CD4-positive, alpha-beta T cell (primary cell): ENCODE data around the gene TOP3B. TPM values are rescaled to one million over a fixed set of nuclear protein-coding genes. Genes with fewer than 3 reads are reported as not detected.

Experiments
- ATAC-seq: fragments of 200-7000 bp; cut with Tn5 transposase; one replicate; pipeline ENCODE4 v1.10.0; 2022; ENCODE audit warnings: mild to moderate bottlenecking; ENCODE audit not compliant: poor library complexity
- CTCF ChIA-PET: fragments of 350-600 bp; sonication (Branson Sonifier 250); formaldehyde crosslinking; loops from one replicate; lab custom pipeline; 2021; ENCODE audit warnings: antibody characterized with exemption, inconsistent platforms; lab: Charles Lee
- POLR2A ChIA-PET: fragments of 350-600 bp; sonication (Branson Sonifier 250); formaldehyde crosslinking; loops from one replicate; lab custom pipeline; 2021; ENCODE audit warnings: antibody characterized with exemption, inconsistent platforms; lab: Charles Lee
- DNase-seq, 14 experiments: peaks; one replicate each; pipeline ENCODE4 v3.0.0-alpha.2; 2013 to 2020; ENCODE audit warnings: mixed read lengths in 2 of 14
- H3K27ac ChIP-seq, 2 donors: one replicate each; pipeline versions ENCODE4 v1.5.1 to v1.7.0; 2013; ENCODE audit warnings: low read length in 2 of 2, low read depth in 1 of 2, mild to moderate bottlenecking in 1 of 2
- H3K27me3 ChIP-seq, 2 experiments: 1 replicate in 1 of 2; 2 replicates in 1 of 2; pipeline versions ENCODE4 v1.6.1 to v1.7.0; 2013; ENCODE audit warnings: low read length in 2 of 2, control low read depth in 1 of 2, mild to moderate bottlenecking in 1 of 2, moderate library complexity in 1 of 2; ENCODE audit not compliant: insufficient read depth in 2 of 2, control insufficient read depth in 1 of 2
- H3K36me3 ChIP-seq: one replicate; pipeline ENCODE4 v1.6.1; 2013; ENCODE audit warnings: low read length, control low read depth; ENCODE audit not compliant: insufficient read depth
- H3K4me1 ChIP-seq: one replicate; pipeline ENCODE4 v1.6.1; 2013; ENCODE audit warnings: low read length, control low read depth; ENCODE audit not compliant: insufficient read depth
- H3K4me3 ChIP-seq: one replicate; pipeline ENCODE4 v1.5.1; 2013; ENCODE audit warnings: mild to moderate bottlenecking, low read length, moderate library complexity
- H3K9me3 ChIP-seq, 2 experiments: 1 replicate in 1 of 2; 2 replicates in 1 of 2; pipeline versions ENCODE4 v1.6.1 to v1.7.0; 2013; ENCODE audit warnings: low read length in 2 of 2, mild to moderate bottlenecking in 2 of 2, control low read depth in 1 of 2, moderate library complexity in 1 of 2; ENCODE audit not compliant: control insufficient read depth in 1 of 2, insufficient read depth in 1 of 2
- H3K27ac Mint-ChIP-seq: one replicate; pipeline ENCODE4 v1.8.0; 2020; ENCODE audit warnings: mixed read lengths
- H3K27me3 Mint-ChIP-seq: one replicate; pipeline ENCODE4 v1.8.0; 2021; ENCODE audit warnings: mixed read lengths
- H3K36me3 Mint-ChIP-seq: one replicate; pipeline ENCODE4 v1.8.0; 2021; ENCODE audit warnings: low read depth, mixed read lengths
- H3K4me1 Mint-ChIP-seq: one replicate; pipeline ENCODE4 v1.8.0; 2021; ENCODE audit warnings: low read depth, mixed read lengths
- H3K4me3 Mint-ChIP-seq: one replicate; pipeline ENCODE4 v1.8.0; 2020; ENCODE audit warnings: mild to moderate bottlenecking, mixed read lengths
- H3K9me3 Mint-ChIP-seq: one replicate; pipeline ENCODE4 v1.8.0; 2020; ENCODE audit warnings: mixed read lengths
- CTCF ChIP-seq: fragments of 200-600 bp; IDR thresholded peaks from one replicate; pipeline ENCODE4 v1.8.0; 2022; ENCODE audit warnings: antibody characterized with exemption, mild to moderate bottlenecking
- intact Hi-C, 2 experiments: fragments of 100-400 bp; cut with DNase I in 1 of 2; cut with micrococcal nuclease in 1 of 2; formaldehyde crosslinking; loops; one replicate each; pipeline versions ENCODE4 v1.15.1 to v1.9.0; 2023 to 2025; cut with DNase I, micrococcal nuclease
- total RNA-seq, 174 experiments: library from RNA in 2 of 174; stranded (reverse) in 2 of 174; gene quantifications; one replicate each; pipeline ENCODE4 v1.2.3 and lab custom pipeline; 2021 to 2026

The TOP3B gene
- total RNA-seq, 2 experiments from 2014 or later = 60.2 to 62.8 TPM

DNA sequence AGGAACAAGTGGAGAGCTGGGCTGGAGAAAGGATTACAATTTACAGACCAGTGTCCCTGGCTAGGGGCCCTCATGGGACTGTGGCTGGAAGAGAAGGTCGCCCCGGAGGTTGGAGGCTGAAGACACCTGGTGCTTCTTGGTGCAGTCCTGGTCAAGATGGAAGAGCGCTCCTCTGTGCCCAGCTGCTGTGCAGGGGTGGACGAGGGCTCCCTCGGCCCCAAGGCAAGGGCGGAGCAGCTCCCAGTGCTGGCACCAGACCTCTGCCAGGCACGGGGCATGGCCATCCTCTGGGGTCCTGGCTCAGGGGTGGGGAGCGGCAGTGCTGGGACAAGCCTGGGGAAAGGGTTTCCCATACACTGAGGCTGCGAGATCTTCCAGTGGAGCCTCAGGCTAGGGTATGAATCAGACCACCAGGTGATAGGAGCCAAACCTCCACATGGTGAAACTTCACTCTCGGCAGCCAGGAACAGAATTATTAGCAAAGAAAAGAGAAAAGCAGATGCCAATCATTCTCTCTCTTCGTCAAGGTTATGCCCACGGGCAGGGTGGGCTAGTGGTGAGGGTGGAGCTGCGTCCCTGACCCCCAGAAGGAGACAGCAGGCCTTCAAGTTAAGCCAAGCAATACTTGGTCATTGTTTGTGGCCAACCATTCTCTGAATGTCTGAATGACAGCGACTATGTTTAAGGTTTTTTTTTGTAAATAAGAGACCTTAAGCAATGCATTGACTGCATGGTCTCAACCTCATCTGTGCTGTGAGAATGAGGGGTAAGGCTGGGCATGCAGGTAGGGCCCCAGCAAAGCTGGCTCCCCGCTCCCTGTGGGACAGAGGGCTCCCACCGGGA lies 62.0 kb downstream of the TOP3B start:
- DNase-seq (no peak), ATAC-seq (no peak)
- ChIA-PET CTCF (no interaction called here), POLR2A (no interaction called here)
- Histone ChIP-seq H3K27ac (no peak overlapping the region), H3K4me3 (no peak overlapping the region), H3K27me3 (no peaks in the 10 kb centered on the region), H3K9me3 (no peaks in the 10 kb centered on the region), H3K4me1 (no peaks in the 10 kb centered on the region), H3K36me3 (peaks cover 2% of the 10 kb centered on the region)
- TF ChIP-seq CTCF = no peak
- intact Hi-C loops = no loop called here
- Mint-ChIP-seq H3K27me3 (no peaks in the 10 kb centered on the region), H3K4me1 (no peaks in the 10 kb centered on the region), H3K27ac (no peak overlapping the region), H3K4me3 (no peak overlapping the region), H3K9me3 (no peaks in the 10 kb centered on the region), H3K36me3 (no peaks in the 10 kb centered on the region)

GRCh38 chr22:21919526-21920307 lies 62.9 kb downstream of the TOP3B start:
- H3K9me3 Mint-ChIP-seq = no peaks in the 10 kb centered on the region
- Histone ChIP-seq H3K27ac (no peak overlapping the region), H3K36me3 (peaks cover 2% of the 10 kb centered on the region), H3K27me3 (no peaks in the 10 kb centered on the region), H3K9me3 (no peaks in the 10 kb centered on the region), H3K4me3 (no peak overlapping the region), H3K4me1 (no peaks in the 10 kb centered on the region)
- no peaks in the 10 kb centered on the region for H3K27me3 Mint-ChIP-seq
- no peak overlapping the region for H3K4me3 Mint-ChIP-seq
- no peak overlapping the region for H3K27ac Mint-ChIP-seq
- no peak for TF ChIP-seq CTCF
- H3K36me3 Mint-ChIP-seq = no peaks in the 10 kb centered on the region
- ATAC-seq (no peak), DNase-seq (no peak)
- CTCF ChIA-PET = no interaction called here
- POLR2A ChIA-PET = no interaction called here
- H3K4me1 Mint-ChIP-seq = no peaks in the 10 kb centered on the region
- intact Hi-C loops = no loop called here

DNA sequence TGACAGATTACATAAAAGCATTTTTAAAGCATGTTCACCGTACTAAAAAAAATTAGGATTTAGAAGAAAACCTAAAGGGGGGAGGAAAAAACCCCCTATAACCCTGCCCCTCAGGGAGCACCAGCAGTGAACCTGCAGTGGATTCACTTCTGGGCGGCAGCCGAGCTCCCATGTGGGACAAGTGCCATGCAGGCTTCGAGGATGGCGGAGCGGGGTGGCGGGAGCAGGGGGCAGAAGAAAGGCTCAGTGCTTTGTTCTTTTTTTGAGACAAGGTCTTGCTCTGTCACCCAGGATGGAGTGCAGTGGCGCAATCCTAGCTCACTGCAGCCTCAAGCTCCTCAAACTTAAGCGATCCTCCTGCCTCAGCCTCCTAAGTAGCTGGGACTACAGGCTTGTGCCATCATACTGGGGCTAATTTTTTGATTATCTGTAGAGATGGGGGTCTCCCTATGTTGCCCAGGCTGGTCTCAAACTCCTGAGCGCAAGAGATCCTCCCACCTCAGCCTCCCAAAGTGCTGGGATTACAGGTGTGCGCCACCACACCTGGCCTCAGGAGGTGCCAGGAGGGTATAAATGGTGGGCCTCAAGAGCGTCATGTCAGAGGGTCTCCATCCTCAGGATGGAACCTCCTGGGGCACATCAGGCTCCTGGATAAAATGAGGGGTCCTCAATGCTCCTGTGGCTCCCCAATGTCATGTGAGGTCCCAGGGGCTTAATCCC lies 64.0 kb downstream of the TOP3B start:
- Histone ChIP-seq H3K4me3 (no peak overlapping the region), H3K27me3 (no peaks in the 10 kb centered on the region), H3K27ac (no peak overlapping the region), H3K36me3 (peaks cover 2% of the 10 kb centered on the region), H3K9me3 (no peaks in the 10 kb centered on the region), H3K4me1 (no peaks in the 10 kb centered on the region)
- DNase-seq (no peak), ATAC-seq (no peak)
- no peaks in the 10 kb centered on the region for H3K4me1 Mint-ChIP-seq
- no peak overlapping the region for H3K27ac Mint-ChIP-seq
- no peak for TF ChIP-seq CTCF
- H3K4me3 Mint-ChIP-seq = no peak overlapping the region
- H3K9me3 Mint-ChIP-seq = no peaks in the 10 kb centered on the region
- ChIA-PET CTCF (no interaction called here), POLR2A (no interaction called here)
- H3K36me3 Mint-ChIP-seq = no peaks in the 10 kb centered on the region
- intact Hi-C loops = no loop called here
- no peaks in the 10 kb centered on the region for H3K27me3 Mint-ChIP-seq
